ENCODE measurements around the gene SC5D.
A peak's percentile ranks its signal among the peaks of the same experiment; 100 is the strongest.

SC5D gene

GRCh38 chr11:121328967-121329679 is 36.6 kb downstream of the SC5D start:
- DNase-seq (ENCODE audit: insufficient read length, low spot score) (no peak), FAIRE-seq (no peak)
- TF ChIP-seq CTCF (IDR thresholded peaks at IDR 0.05; ENCODE audit: insufficient read depth, missing control alignments), result no peak

GRCh38 chr11:121329781-121330395 is 37.3 kb downstream of the SC5D start:
- peak; percentile 76 for FAIRE-seq
- no peak for TF ChIP-seq CTCF (IDR thresholded peaks at IDR 0.05; ENCODE audit: insufficient read depth, missing control alignments)
- DNase-seq (ENCODE audit: insufficient read length, low spot score), result no peak

- no peak for TF ChIP-seq CTCF (IDR thresholded peaks at IDR 0.05; ENCODE audit: insufficient read depth, missing control alignments)
- FAIRE-seq (no peak), DNase-seq (ENCODE audit: insufficient read length, low spot score) (no peak)
Observed at GRCh38 chr11:121330614-121331435, 38.3 kb downstream of the SC5D start.

GRCh38 chr11:121334973-121335710 is 42.6 kb downstream of the SC5D start:
- FAIRE-seq, result no peak
- no peak for DNase-seq (ENCODE audit: insufficient read length, low spot score)
- no peak for TF ChIP-seq CTCF (IDR thresholded peaks at IDR 0.05; ENCODE audit: insufficient read depth, missing control alignments)

- FAIRE-seq, result no peak
- no peak for TF ChIP-seq CTCF (IDR thresholded peaks at IDR 0.05; ENCODE audit: insufficient read depth, missing control alignments)
- no peak for DNase-seq (ENCODE audit: insufficient read length, low spot score)
Observed at GRCh38 chr11:121336279-121336937, 43.8 kb downstream of the SC5D start.

- no peak for DNase-seq (ENCODE audit: insufficient read length, low spot score)
- TF ChIP-seq CTCF (IDR thresholded peaks at IDR 0.05; ENCODE audit: insufficient read depth, missing control alignments), result no peak
- FAIRE-seq, result no peak
Observed at GRCh38 chr11:121337078-121337477, 44.5 kb downstream of the SC5D start.

Data from D721Med (cell line).